ENCODE results near the gene ARMC12.

Gene ARMC12

GRCh38 chr6:35711731-35712130 is 25.1 kb upstream of the ARMC12 start:
- no peaks in the 10 kb centered on the region for H3K27me3 ChIP-seq (ENCODE audit: control insufficient read depth, low read length)

GRCh38 chr6:35713006-35713767 is 23.6 kb upstream of the ARMC12 start:
- Histone ChIP-seq H3K79me2 (ENCODE audit: control insufficient read depth, low read length) (no peaks in the 10 kb centered on the region), H3K4me2 (ENCODE audit: low read length) (peak overlapping the region; percentile 36), H3K9me3 (ENCODE audit: control insufficient read depth, insufficient read depth, low read length) (no peaks in the 10 kb centered on the region), H4K20me1 (ENCODE audit: control insufficient read depth, insufficient read depth, low read depth, low read length) (no peaks in the 10 kb centered on the region), H3K27me3 (ENCODE audit: control insufficient read depth, low read length) (no peaks in the 10 kb centered on the region), H3K27ac (ENCODE audit: low read depth, low read length) (no peak overlapping the region), H3K4me1 (ENCODE audit: control insufficient read depth, low read length) (peaks cover 36% of the 10 kb centered on the region), H3K4me3 (ENCODE audit: low read length) (no peak overlapping the region), H3K36me3 (ENCODE audit: control insufficient read depth, low read length) (no peaks in the 10 kb centered on the region), H3F3A (ENCODE audit: control insufficient read depth, insufficient read depth) (0 out of 2 replicates have a peak, but pooled peaks cover 2% of the 10 kb centered on the region), H3K9me2 (replicated peaks; ENCODE audit: control insufficient read depth, low read length) (no peaks in the 10 kb centered on the region)
- no peak for TF ChIP-seq CTCF (IDR thresholded peaks at IDR 0.05; ENCODE audit: low read depth, low read length, poor library complexity, severe bottlenecking)
- TF ChIP-seq EZH2phosphoT487 (IDR thresholded peaks at IDR 0.05; ENCODE audit: borderline replicate concordance, low read length) = no peak

More at GRCh38 chr6:35711731-35712130, 25.1 kb upstream of the ARMC12 start:
- Histone ChIP-seq H4K20me1 (ENCODE audit: control insufficient read depth, insufficient read depth, low read depth, low read length) (no peaks in the 10 kb centered on the region), H3K79me2 (ENCODE audit: control insufficient read depth, low read length) (no peaks in the 10 kb centered on the region), H3K4me2 (ENCODE audit: low read length) (no peak overlapping the region), H3K27ac (ENCODE audit: low read depth, low read length) (no peak overlapping the region), H3K9me3 (ENCODE audit: control insufficient read depth, insufficient read depth, low read length) (no peaks in the 10 kb centered on the region), H3K4me1 (ENCODE audit: control insufficient read depth, low read length) (peaks cover 24% of the 10 kb centered on the region), H3K36me3 (ENCODE audit: control insufficient read depth, low read length) (no peaks in the 10 kb centered on the region), H3F3A (ENCODE audit: control insufficient read depth, insufficient read depth) (0 out of 2 replicates have a peak, but pooled peaks cover 3% of the 10 kb centered on the region), H3K4me3 (ENCODE audit: low read length) (no peak overlapping the region), H3K9me2 (replicated peaks; ENCODE audit: control insufficient read depth, low read length) (no peaks in the 10 kb centered on the region)
- TF ChIP-seq EZH2phosphoT487 (IDR thresholded peaks at IDR 0.05; ENCODE audit: borderline replicate concordance, low read length) (no peak), CTCF (IDR thresholded peaks at IDR 0.05; ENCODE audit: low read depth, low read length, poor library complexity, severe bottlenecking) (no peak)

- Histone ChIP-seq H3K27ac (ENCODE audit: low read depth, low read length) (no peak overlapping the region), H3K27me3 (ENCODE audit: control insufficient read depth, low read length) (no peaks in the 10 kb centered on the region), H3K9me2 (replicated peaks; ENCODE audit: control insufficient read depth, low read length) (no peaks in the 10 kb centered on the region), H3K36me3 (ENCODE audit: control insufficient read depth, low read length) (no peaks in the 10 kb centered on the region), H3K79me2 (ENCODE audit: control insufficient read depth, low read length) (no peaks in the 10 kb centered on the region), H3K4me2 (ENCODE audit: low read length) (no peak overlapping the region), H3F3A (ENCODE audit: control insufficient read depth, insufficient read depth) (peaks cover 12% of the 10 kb centered on the region), H3K4me3 (ENCODE audit: low read length) (no peak overlapping the region), H3K4me1 (ENCODE audit: control insufficient read depth, low read length) (peaks cover 69% of the 10 kb centered on the region), H3K9me3 (ENCODE audit: control insufficient read depth, insufficient read depth, low read length) (no peaks in the 10 kb centered on the region), H4K20me1 (ENCODE audit: control insufficient read depth, insufficient read depth, low read depth, low read length) (no peaks in the 10 kb centered on the region)
- no peak for TF ChIP-seq EZH2phosphoT487 (IDR thresholded peaks at IDR 0.05; ENCODE audit: borderline replicate concordance, low read length)
- TF ChIP-seq CTCF (IDR thresholded peaks at IDR 0.05; ENCODE audit: low read depth, low read length, poor library complexity, severe bottlenecking) = no peak
Measured at GRCh38 chr6:35716798-35717197, 20.0 kb upstream of the ARMC12 start.
